Activated CD4-positive, alpha-beta T cell treated with anti-CD3 and anti-CD28 coated beads, Interleukin-2, Interleukin-6, amounts not matched to agents 100 ng/mL and 50 ng/mL, durations not matched to agents 16 hours and 8 hours (primary cell): Measurements from ENCODE around the gene TIMD4.

Source experiments
- DNase-seq: peaks from one replicate; pipeline ENCODE4 v3.0.0-alpha.2; 2020

TIMD4 gene

DNA sequence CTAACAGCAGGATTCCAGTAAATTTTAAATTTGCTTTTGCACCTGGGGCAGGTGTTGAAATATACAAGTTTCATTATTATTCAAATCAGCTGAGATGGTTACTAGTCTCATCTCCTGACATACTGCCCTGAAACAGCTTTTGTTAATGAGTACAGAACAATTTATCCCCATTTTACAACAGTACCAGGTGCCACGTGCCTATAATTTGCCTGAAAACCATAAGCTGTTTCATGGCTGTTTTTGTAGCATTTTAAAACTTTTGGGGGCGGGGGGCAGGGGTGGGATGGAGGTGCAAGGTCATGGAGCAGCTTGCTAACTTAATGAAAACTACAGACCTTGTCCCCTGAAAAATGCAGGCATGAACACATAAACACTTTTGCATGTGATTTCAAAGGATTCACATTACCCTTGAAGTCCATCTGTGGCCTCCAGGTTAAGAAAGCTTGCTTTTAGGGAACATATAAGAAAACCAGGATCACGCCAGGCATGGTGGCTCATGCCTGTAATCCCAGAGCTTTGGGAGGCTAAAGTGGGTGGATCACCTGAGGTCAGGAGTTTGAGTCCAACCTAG, 42.1 kb downstream of the TIMD4 start:
- no peak for DNase-seq

DNA sequence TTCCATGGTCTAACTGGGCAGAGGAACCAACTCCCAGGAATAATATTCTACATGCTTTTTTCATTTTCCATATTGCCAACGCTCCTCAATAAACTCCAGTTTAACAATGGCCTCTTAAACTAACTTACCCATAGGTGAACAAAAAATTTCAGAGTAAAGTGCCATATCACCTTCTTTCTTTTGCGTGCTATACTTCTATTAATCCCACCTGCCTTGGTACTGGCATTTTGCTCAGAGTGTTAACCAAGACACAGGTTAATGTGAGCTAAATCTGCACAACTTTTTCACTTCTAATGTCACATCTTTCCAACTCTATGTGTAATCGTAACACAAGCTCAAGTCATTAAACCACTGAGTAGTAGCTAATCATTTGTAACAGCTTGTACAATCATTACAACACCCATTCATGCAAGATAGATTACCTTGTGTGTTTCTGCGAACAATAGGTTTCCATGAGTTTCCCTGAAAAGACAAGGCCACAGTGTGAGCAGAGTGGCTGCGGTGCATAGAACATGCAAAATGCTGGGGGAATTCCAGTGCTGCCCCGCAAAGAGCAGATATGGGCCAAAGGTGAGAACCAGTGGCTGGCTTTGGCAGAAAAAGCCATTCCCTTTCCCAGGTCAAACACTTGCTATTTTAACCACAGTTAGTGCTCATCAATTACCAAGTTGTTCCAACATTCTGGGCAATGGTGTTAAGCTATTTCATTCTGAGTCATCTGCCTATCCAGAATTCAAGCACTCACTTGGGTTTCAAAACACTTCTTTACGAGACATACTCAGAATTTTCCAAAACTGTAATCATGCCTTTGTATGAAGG, 42.8 kb downstream of the TIMD4 start:
- peak; percentile 86 for DNase-seq

DNA sequence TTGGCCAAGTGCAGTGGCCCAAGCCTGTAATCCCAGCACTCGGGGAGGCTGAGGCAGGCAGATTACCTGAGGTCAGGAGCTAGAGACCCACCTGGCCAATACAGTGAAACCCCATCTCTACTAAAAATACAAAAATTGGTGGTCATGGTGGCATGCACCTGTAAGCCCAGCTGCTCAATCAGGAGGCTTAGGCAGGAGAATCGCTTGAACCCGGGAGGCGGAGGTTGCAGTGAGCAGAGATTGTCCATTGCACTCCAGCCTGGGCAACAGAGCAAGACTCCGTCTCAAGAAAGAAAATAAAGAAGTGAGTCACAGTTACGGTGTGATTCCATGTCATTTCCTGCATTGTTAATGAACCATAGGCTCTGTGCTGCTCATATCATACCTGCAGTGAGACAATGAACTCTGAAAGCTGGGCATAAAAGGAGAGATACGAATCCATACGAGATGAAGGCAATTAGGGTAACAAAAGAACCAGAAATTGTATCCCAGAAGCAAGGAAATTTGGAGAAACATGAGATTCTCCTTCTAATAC, 44.6 kb downstream of the TIMD4 start:
- no peak for DNase-seq

DNA sequence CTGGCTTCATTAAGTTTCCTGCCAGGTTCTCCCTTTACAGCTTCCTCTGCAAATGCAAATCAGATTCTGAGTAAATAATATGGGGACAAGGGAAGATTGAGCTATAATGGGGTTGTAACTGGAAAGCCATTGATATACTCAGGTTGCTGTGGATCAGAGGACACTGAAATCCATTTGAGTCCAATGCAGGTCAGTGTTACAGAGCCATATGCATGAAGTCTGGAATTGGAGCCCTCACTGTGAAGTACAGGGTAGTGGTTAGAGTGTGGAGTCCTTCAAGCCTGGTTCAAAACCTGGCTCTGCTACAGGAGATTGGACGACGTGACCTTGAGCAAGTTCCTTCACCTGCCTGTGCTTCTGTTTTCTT, 48.7 kb downstream of the TIMD4 start:
- DNase-seq = no peak

DNA sequence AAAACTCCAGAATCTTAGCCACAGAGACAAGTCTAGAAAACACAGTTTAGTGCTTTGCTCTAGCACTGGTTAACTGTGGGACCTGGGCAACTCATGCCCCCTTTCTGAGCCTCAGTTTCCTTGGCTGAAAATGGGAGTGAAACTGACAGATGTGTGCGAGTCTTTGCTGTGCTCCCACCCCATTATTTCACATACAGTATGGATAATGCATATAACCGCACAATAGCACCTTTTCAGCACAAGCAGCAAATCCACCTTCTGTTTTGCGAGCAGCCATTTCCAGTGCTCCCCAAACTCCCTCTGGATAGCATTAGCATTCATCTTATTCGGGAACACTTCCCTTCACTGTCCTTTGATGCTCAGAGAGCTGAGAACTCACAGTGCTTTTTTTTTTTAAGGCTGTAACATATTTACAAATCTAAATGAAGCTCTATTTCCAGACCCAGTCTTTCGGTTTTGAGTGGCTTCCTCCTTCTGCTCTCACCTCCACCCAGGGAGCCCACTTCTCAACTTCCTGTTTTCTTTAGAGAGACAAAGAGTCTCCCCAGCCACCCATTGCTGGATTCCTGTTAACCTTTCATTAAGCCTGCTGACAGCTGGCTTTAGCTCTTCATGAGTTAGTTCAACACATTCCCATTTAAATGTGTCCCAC, 49.2 kb downstream of the TIMD4 start:
- peak; percentile 64 for DNase-seq

DNA sequence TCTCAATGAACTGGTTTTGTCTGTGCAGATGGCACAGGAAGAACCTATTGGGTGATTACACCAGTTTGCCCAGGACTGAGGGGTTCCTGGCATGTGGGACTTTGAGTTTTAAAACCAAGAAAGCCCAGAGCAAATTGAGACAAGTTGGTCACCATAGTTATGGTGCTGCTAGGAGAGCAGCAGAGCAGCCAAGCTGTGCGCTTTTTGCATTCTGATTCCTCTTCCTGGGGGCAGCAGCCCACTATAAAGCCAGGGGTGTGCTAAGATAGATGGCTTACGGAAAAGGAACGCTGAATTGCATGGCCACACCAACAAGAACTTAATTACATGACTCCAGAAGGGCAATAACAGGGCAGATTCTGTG, 49.7 kb downstream of the TIMD4 start:
- DNase-seq = no peak

DNA sequence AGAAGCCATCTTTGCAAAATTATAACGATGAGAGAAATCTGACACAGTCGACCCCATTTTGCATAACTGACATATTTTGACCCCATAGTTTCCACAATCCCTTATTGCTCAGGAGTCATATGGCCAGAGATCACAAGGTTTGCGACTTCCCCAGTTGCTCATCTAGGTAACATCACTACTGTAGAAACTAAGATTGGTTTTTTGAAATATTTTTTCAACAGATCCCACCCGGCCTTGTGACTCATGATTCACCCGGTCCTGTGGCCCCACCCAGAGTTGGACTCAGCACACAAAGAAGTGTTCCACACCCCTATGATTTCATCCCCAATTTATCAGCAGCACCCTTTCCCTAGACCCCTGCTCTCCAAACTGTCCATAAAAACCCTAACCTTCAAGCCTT, 50.2 kb downstream of the TIMD4 start:
- DNase-seq = no peak

DNA sequence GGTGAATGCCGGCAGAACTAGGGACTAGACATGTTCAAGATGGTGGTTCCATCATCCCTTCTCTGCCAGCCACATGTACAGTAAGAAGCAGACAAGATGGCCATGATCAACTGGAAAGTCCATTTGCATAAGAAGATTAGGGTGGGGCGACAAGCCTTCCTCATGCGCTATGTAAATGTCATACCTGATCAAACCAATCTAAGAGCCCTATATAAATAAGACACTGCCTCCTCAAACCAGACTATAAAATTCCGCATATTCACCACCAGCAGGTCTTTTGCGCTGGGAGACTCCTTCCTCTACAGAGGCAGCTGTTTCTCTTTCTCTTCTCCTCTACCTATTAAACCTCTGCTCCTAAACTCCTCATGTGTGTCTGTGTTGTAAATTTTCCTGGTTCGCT, 53.8 kb downstream of the TIMD4 start:
- no peak for DNase-seq

DNA sequence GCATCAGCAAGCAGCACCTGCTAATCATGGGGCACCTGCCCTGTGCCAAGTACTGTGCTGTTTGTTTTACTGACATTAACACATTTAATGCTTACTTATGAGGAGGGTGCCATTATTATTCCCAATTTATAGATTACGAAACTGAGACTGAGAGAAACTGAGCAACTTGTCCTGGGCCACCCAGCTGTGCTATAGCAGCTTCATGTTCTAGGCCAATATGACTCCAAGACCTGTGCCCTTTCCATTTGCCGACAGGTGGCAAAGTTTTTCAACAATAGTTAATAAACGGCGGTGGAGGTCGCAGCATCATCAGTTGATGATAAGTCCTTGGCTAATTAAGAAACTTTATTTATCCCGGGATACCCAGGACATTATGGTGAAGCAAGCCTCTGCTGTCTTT, 55.4 kb downstream of the TIMD4 start:
- DNase-seq = no peak

DNA sequence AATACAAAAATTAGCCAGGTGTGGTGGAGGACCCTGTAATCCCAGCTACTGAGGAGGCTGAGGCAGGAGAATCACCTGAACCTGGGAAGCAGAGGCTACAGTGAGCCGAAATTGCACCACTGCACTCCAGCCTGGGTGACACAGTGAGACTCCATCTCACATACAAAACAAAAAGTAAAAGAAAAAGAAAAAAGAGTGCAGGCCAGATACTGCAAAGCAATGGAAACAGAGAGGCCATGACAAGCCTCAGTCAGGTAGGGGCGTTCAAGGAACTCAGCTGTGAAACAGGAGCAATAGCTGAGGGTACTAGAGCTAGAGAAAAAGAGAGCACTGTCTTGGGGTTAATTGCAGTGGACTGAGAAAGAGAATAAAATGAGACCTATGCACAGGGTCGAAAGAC, 56.2 kb downstream of the TIMD4 start:
- DNase-seq = no peak

DNA sequence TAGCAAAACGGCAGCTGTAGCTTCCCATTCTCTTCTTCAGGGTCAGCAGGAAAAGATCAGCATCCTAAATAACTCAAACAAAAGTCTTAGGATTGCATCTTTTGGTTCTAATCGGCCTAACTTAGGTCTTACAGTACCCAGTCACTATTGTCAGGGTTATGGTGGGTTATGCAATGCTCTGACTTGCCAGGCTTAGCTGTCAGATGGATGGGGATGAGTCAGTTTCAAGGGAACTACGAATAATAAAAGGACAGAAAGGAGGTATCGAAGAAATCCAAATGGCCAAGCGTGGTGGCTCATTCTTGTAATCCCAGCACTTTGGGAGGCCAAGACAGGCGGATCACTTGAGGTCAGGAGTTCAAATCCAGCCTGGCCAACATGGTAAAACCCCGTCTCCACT, 66.5 kb downstream of the TIMD4 start:
- no peak for DNase-seq

DNA sequence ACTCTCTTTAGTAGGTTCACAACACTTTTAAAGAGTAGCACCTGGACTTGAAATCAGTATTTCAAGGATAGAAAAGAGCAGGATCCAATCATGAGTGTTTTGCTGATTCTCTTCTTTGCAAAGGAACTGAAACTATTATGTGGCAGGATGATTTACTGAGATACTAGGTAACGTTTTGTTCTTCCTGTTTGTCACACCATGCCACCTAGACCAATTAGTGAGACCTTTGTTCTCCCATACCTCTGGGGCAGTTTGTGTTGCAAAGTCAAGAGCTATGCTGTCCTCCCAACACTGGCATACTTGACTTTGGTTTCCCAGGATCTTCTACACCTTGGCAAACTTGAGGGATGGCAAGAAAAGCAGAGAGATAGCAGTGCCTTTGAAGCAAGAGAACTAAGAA, 69.5 kb downstream of the TIMD4 start:
- DNase-seq = peak; percentile 39

DNA sequence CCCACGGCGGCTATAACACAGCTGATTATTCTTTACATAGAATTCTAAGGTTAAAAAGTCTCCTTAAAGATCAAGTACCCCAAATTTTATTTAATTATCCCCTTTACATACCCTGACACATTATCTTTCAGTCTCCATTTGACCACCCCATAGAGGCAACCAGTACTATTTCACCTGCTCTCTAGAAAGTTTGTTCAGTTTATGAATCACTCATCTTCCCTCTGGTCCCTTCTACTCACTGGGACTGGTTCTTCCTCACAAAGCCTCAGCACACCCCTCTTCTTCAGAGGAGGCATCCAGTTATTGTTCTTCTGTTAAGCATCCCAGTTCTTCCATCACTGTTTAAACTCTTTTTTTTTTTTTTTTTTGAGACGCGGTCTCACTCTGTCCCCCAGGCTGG, 70.2 kb downstream of the TIMD4 start:
- DNase-seq = no peak

DNA sequence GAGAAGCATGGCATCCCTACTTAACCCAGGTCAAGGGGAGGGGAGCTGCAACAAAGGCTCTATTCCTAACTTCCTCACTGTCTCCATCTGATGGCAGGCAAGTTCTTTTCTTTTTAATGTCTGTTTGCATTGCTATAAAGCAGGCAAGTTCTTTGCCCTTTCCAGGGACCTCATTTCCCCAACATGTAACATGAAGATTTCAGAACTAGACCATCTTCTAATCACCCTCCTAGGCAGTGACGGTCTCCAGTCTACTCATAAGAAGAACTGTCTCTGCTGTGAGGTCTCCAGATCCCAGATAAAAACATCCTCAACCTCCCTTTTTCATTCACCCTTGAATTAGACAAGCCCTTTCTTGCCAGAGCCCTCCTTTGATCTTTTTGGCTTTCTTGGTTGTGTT, 70.8 kb downstream of the TIMD4 start:
- peak; percentile 13 for DNase-seq

DNA sequence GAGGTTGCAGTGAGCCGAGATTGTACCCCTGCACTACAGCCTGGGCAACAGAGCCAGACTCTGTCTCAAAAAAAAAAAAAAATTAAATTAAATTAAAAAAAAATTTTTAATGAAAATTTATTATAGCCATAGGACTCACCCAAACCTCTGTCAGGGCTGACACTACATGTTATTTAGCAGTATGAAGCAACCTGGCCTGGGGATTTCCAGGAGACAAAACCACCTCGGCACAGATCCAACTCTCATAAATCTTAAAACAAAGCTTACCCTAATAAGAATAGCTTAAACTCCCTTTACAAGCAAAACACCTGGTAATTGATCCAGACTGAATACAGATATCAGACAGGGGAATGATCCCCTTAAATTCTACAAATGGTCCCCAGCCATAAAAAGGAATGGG, 74.5 kb downstream of the TIMD4 start:
- no peak for DNase-seq

DNA sequence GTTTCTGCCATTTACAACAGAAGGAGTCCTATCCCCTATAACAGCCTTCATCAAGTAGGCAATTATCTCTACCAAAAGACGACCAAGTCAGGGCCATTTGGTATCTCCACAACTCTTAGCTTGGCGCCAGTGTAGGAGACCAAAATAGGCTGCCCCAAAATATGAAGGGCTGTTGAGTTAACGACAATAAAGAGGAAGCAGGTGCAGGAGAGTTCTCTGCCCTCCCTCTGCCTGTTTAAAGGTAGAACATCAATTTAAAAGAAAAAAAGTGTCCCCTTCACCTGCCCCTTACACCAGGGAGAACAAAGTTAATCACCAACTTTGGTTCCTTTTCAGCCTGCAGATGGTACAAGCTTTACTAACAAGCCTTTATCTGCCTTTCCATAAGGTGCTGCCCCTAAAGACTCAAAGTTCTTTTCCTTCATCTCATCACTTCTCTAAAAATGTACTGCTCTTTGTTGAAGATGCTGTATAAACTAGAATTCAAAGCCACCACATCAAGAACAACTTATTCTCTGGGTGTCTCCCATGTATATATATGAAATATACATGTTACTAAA, 79.6 kb downstream of the TIMD4 start:
- no peak for DNase-seq

DNA sequence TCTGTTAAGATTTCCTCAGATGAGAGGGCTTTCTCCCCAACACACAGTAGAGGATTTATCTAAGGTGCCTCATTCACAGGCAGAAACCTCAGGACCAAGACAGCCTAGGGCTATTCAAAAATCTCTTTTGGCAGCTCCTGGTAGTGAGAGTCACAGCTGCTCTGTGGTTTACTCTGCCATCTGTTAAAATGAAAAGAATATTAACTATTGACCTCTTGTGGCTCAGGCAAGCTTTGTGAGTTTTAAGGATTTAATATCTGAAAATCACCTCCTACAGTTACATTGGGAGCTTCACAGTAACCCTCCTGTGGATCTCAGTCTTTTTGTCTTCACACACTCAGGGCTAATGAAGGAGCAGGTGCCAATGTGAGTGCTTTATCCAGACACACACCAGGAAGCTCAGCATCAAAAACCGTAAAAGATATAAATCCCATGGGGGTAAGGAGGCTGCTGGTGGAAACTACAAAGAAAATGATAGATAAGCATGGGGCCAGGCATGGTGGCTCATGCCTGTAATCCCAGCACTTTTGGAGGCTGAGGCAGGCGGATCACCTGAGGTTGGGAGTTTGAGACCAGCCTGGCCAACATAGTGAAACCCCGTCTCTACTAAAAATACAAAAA, 83.3 kb downstream of the TIMD4 start:
- DNase-seq = no peak

DNA sequence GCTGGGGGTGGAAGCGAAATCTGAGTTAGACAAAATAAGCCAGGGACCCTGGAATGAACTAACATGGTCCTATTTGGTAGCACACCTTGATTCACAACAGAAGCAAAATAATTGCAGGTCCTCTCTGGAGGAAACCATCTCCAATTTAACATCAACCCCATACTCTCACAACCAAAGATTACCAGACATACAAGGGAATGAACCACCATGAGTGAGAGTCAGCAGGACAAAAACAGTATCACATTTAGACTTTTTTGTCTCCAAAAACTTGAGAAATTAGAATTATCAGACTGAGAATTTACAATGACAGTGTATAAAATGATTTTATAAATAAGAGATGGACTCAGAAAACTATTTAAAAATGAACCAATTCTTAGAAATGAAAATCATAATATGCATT, 91.8 kb downstream of the TIMD4 start:
- DNase-seq = no peak

DNA sequence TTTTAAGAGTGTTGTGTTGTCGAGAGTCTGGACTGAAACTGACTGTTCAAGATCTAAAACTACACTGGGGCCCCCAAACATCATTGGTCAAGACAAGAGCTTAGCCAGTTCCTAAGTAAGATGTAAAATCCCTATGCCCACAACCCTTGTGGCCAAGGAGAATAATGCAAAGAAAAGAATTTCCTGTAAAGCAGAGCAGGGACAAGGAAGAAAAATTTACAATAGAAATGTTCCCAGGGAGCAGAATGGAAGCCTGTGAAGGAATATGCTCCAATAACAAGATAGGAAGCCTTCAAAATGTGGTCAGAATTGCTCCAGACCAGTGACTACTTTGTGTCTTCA, 92.6 kb downstream of the TIMD4 start:
- no peak for DNase-seq
